Activated T-cell treated with anti-CD3 and anti-CD28 coated beads for 48 hours (primary cell): ENCODE measurements around the gene NHERF2.
A peak's percentile ranks its signal among the peaks of the same experiment; 100 is the strongest.
"Not testable (repeated sequence)": the region's sequence is repeated elsewhere in the genome, so short reads cannot be mapped to it uniquely, and the experiment has no call there.

Source experiments
- DNase-seq: peaks from one replicate; pipeline ENCODE4 v3.0.0-alpha.2; 2020; ENCODE audit warnings: low read depth

NHERF2 gene

DNA sequence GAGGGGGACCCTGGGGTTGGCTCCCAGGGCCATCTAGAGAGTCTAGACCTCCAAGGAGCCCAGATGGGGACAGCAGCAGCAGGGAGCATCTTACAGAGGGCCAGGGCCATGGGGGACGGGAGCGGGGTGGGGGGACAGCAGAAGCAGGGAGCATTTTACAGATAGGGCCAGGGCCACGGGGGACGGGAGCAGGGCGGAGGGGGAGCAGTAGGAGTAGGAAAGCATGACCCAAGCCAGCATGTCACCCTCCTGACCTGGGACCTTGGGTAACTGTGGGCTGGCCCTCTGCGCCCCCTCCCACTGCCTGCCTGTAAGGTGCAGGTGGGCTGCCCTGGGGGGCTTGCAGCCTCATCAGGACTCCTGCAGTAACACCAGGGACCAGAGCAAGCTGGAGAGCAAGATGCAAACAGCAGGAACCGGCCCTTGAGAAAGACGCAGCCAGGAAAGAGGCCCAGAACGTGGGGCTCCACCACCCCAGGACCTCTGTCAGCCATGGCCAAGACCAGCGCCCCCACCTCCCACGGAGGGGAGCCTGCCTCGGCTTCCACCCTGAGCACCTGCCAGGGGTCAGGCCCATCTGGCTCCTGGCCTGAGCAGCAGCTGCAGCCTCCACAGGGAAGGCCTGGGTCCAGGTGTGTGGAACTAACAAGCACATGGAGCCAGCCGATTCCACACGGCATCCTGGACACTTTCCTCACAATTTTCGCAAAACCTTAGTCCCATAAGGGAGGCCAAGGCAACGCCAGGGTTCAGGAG lies 19.4 kb upstream of the NHERF2 start:
- no peak for DNase-seq

DNA sequence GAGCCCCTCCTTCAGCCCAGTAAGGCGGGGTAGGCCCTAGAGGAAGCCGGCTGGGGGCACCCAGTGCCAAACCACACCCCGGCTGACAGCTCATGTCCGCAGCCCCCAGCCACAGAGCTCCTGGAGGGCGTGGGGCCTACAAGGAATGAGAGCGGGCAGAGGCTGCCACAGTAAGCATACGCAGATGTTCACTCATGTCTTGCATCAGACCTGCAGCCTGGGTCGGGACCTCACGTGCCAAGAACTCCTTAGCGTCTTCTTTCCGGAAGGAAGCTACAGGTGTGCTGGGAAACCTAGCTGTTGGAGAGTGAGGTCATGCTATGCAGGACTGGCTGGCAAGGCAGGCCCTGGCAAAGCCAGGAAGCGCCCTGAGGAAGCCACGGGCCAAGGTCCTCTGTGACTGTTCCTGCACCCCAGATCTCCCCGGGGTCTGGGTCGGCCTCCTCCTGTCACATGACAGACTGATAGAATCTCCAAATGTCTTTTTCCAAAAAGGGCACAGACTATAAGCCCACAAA lies 18.6 kb upstream of the NHERF2 start:
- no peak for DNase-seq

DNA sequence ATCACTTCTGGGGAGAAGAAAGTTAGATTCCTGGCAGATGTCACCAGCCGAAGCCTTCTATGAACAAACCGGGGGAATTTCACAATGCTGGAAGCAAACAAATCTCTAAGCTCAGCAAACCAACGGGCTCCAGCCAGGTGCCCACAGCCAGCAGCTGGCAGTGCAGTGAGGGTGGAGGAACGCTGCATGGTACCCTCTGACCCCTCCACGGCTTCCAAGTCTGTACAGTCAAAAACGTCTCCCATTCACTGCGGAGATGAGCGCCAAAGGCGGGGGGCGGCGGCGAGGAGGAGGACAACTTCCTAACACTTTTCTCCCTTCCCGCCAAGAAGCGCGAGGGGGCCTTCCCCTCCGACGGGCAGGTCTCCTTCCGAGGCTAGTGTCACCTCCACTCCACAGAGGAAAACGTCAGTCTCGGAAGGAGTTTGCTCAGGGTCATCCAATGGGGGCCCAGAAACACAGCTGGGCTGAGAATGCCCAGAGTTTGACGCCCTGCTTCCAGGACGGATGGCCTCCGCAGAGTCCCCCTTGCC lies 18.0 kb upstream of the NHERF2 start:
- DNase-seq: peak; percentile 42

DNA sequence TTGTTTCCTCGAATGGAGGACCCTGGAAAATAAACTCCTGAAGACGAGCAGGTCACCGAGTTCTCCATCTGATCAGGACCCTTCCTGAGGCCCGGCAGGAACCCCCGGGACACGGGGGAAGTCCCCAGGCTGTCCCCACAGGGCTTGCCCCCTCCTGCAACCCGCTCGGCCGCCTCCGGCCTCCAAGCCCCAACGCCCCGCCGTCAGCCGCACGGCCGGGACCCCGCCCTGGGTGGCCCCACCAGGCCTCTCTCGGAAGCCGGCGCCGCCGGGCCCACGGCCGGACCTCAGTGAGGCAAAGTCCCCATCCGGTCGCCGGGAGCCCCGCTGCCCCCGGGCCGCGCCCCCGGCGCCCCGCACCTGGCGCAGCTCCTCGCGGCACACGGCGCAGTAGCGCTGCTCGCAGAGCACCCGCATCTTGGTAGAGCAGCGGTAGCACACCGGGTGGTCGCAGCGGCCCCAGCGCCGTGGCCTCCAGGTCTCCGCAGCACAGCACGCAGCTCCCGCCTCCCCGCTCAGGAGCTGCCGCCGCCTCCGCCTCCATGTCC lies 17.5 kb upstream of the NHERF2 start:
- DNase-seq: no peak

DNA sequence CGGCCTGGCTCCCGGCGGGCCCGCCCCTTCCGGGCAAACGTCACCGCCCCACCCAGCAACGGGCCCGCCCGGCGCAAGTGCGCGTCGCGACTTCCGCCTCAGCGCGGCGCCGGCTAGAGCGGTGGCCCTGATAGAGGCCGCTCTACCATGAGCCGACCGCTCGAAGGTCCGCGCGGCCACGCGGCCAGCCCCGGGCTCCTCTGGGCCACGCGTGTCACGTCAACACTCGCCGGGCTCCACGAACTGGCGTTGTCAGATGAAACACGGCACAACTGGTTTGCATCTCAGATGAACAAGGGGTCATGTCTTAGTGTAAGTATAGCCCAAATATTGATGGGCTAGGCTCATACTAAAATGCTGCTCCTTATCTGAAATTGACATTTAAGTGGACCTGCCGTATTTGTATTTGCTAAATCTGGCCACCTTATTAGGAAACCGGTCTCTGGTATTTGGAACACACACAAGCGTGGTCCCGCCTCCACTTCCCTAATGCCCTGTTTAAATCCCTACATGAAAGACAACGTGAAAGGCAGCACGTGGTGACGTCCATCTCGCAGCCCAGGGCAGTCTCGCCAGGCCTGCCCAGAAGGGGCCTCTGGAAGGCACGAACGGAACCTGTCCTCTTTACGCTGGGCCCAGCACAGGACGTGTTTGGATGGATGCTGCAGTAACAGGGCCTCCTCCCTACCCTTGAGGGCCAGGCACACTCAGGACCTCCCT lies 16.8 kb upstream of the NHERF2 start, which contains the start of gene ZNF598:
TSS of gene ZNF598 (minus strand) at position 31 of the 720 bp plus-strand sequence.
- peak; percentile 81 for DNase-seq

DNA sequence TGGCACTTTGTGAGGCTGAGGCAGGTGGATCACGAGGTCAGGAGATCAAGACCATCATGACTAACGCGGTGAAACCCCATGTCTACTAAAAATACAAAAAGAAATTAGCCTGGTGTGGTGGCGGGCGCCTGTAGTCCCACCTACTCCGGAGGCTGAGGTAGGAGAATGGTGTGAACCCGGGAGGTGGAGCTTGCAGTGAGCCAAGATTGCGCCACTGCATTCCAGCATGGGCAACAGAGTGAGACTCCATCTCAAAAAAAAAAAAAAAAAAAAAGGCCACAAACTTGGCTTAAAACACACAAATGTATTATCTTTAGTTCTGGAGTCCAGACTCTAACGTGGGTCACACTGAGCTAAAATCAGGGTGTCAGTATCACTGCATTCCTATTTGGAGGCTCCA lies 15.0 kb upstream of the NHERF2 start:
- not testable (repeated sequence) for DNase-seq

DNA sequence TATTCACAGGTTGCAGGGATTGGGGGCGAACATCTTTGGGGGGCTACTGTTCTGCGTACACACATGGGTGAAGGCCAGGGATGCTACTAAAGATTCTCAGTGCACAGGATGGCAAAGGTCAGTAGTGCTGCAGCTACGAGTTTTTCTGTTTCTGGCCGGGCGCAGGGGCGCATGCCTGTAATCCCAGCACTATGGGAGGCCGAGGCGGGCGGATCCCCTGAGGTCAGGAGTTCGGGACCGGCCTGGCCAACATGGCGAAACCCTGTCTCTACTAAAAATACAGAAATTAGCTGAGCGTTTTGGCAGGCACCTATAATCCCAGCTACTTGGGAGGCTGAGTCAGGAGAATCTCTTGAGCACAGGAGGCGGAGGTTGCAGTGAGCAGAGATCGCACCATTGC lies 13.2 kb upstream of the NHERF2 start:
- DNase-seq: no peak

DNA sequence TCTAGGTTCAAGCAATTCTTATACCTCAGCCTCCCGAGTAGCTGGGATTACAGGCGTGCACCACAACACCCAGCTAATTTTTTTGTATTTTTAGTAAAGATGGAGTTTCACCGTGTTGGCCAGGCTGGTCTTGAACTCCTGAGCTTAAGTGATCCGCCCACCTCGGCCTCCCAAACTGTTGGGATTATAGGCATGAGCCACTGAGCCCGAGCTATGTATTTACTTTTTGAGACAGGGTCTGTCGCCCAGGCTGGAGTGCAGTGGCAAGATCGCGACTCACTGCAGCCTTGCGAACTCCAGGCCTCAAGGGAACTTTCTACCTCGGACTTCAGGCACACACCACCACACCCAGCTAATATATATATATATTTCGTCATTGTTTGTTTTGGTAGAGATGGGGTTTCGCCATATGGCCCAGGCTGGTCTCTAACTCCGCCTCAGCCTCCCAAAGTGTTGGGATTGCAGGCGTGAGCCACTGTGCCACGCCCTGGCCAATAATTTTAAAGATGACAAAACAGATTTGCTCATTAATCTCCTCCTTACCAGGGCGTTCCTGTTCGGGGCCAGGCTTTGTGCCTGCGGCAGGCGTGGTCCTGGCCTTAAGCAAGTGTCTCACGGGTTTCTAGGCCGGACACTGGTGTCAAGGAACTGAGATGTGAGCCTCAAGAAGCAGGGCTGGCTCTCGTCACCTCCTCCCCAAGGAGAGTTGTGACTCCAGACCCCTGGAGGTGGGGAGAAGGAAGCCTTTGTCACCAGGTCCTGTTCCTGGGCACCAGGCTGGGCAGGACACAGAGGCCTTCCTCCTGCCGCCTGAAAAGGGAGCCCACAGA lies 11.4 kb upstream of the NHERF2 start:
- no peak for DNase-seq

DNA sequence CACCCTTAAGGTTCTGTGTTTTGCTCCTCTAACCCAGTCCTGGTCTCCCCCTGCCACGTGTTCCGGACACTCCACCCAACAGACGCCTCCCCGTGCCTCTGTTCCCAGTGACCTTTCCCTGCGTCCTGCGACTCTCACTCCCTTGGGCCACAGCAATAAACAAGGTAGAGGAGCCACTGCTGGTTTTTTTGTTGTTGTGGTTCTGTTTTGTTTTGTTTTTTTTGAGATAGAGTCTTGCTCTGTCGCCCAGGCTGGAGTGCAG lies 10.8 kb upstream of the NHERF2 start:
- no peak for DNase-seq

DNA sequence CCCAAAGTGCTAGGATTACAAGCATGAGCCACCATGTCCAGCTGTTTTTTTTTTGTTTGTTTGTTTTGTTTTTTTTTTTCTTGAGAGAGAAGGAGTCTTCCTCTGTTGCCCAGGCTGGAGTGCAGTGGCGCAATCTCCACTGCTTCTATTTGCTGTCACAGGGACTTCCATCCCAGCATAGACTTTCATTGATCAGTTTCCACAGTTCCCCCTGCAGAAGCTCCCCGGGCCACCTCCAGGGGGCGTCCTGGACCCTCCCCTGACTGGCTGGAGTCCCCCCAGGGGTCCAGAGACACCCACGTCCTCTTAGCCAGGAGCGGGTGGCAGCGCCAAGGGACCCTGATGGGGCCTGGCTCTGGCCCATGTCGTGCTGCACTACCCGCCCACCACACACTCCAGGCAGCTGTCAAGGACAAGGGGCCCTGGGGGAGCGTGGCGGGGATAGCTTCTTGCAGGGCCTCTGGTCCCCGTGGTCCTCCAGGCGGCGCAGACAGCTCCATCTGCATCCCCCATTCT lies 10.2 kb upstream of the NHERF2 start:
- no peak for DNase-seq

DNA sequence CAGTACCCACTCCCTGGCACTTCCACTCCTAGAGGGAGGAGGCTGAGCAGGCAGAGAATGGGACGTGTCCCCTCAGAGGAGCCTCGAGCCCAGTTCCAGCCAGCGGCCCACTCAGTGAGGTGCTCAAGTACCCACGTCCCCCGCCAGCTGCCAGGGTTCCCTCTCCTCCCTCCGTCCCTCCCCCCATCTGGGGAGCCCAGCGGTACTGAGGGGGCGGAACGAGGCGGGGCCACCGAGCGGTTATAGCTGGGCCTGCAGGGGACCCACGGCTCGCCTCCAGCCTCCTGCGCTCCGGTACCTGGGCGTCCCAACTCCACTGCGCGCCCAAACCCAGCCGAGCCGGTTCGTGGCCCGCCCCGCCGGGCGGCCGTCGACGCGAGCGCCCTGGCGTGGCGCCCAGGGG lies 7.2 kb upstream of the NHERF2 start, which contains the start of gene NPW:
TSS of gene NPW (plus strand) at position 268 of the 403 bp plus-strand sequence.
- peak; percentile 33 for DNase-seq

DNA sequence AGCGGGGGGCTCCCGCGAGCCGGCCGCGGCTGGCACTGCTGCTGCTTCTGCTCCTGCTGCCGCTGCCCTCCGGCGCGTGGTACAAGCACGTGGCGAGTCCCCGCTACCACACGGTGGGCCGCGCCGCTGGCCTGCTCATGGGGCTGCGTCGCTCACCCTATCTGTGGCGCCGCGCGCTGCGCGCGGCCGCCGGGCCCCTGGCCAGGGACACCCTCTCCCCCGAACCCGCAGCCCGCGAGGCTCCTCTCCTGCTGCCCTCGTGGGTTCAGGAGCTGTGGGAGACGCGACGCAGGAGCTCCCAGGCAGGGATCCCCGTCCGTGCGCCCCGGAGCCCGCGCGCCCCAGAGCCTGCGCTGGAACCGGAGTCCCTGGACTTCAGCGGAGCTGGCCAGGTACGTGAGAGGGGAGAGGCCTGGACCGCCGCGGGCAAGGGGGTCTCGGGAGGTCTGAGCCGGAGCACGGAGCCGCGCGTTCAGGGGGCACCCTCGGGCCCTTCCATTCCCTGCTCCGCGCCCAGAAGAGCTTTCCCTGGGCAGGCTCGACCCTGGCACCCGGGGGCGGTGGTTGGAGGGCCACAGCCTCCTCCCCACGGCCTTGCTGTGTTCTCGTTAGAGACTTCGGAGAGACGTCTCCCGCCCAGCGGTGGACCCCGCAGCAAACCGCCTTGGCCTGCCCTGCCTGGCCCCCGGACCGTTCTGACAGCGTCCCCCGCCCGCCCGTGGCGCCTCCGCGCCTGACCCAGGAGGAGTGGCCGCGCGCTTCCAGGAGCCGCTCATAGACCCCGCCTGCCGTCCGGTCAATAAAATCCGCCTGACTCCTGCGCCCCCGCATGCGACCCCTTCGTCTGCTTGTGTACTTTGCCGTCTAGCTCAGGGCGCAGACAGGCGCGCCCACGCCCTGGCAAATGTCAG lies 6.5 kb upstream of the NHERF2 start:
- DNase-seq: no peak

DNA sequence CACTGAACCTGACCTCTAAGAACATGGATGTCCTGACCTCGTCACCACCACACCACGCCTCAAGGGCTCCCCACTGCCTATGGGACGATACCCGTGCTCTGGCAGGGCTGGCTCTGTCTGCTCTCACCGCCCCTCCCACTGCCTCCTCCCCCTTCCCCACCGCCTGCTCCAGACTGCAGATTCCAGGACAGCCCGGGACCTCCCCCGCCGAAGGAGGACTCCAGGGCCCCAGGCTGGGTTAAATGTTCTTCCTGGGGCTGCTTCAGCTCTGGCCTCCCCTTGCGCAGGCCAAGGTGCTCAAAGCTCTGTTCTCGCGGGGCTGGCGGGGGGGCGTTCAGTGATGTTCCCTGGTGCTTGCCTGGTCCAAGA lies 4.0 kb upstream of the NHERF2 start:
- peak; percentile 21 for DNase-seq

DNA sequence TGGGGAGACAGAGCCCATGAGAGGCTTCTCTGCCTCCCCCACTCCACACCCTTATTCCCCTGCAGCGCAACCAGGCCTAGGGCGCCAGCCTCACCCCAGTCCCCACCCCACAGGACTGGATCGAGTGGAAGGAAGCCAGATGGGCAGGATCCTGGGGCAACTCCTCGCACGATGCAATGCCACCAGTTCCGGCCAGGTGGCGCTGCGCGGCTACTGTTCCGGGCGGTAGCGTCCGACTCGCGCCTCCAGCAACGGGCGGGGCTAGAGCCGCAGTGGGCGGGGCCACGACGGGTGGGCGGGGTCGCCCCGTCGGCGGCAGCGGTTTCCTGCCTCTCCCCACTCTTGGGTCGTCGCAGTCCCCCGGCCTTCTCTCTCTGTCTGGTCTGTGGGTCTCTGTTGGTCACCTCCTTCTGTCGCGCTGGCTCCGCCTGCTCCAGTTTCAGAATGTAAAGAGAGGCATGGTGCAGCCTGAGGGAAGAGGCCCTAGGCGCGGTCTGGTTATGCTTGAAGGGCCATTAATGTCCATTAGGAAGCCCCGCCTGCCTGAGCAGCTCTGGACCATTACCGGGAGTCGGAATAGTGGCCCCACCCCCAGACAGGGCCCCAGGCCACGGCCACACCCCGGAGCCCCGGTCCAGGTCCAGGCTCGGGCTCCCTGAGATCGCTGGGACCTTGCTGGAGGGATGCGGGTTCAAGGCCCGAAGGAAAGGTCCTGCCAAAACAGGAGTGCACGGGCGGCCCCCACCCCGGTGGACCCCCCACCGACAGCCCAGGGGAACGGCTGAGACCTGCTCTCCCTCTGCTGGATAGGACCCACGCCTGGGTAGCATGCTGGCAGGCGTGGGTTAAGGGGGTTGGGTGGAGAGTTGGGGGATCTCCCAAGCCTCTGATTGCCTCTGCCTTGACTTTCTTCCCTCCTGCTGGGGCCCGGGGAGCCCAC lies 3.3 kb upstream of the NHERF2 start:
- peak; percentile 96 for DNase-seq

DNA sequence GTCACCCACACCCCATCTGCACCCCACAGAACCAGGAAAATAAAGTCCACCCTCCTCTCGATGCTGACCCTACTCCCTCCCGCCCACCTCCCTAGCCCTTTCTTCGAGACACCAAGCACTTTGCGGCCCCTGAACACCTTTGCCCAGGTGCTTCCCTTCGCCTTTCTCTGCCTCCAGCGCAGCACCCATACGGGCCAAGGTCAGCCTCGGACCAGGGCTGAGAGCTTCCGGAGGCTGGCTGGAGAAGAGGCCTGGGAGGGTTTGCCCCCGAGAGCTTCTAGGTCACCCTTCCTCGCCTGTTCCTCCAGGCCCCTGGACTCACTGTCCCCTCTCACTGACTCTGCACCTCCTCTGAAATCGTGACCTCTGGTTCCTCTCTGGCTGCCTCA lies 2.7 kb upstream of the NHERF2 start:
- no peak for DNase-seq

DNA sequence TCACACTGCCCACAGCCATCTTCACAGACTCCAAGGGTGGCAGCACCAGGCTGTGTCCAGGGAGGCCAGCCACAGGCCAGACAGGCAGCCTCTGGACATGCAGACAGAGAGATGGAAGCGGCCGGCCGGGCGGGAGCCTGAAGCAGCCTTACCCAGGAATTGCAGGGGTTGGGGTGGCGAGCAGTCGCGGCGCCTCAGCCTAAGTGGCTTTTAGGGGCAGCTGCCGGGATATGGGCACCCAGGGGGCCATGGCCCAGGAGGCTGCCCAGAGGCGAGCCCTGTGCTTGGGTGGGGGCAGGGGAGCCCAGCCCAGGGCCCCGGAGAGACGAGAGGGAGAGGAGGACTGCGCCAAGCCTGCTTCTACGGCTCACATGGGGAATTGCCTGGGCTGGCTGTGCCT lies 1.5 kb upstream of the NHERF2 start:
- no peak for DNase-seq

DNA sequence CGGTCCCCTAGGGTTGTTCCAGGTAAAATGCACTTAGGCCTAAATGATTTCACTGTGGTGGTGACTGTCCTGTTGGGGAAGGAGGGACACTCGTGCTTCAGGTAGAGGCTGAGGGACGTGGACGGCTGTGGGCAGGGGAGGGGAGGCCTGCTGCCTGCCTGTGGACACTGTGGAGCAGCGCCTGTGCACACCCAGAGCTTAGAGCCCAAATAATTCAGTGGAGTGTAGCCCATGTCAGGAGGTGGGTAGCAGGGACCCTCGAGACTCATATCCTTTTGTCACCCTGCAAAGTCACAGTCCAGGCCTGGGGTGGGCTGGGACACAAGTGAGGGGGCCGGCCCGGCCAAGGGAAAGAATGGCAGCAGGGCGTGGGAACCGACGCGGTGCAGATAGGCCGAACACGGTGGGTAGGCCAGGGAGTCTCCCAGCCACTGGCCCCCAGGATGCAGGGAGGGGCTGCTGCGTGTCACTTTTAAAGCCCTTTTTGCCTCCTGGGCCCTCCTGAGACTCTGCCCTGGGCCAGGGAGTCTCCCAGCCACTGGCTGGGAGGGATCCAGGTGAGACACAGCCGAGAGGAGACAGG lies 733 bp upstream of the NHERF2 start:
- DNase-seq: no peak

DNA sequence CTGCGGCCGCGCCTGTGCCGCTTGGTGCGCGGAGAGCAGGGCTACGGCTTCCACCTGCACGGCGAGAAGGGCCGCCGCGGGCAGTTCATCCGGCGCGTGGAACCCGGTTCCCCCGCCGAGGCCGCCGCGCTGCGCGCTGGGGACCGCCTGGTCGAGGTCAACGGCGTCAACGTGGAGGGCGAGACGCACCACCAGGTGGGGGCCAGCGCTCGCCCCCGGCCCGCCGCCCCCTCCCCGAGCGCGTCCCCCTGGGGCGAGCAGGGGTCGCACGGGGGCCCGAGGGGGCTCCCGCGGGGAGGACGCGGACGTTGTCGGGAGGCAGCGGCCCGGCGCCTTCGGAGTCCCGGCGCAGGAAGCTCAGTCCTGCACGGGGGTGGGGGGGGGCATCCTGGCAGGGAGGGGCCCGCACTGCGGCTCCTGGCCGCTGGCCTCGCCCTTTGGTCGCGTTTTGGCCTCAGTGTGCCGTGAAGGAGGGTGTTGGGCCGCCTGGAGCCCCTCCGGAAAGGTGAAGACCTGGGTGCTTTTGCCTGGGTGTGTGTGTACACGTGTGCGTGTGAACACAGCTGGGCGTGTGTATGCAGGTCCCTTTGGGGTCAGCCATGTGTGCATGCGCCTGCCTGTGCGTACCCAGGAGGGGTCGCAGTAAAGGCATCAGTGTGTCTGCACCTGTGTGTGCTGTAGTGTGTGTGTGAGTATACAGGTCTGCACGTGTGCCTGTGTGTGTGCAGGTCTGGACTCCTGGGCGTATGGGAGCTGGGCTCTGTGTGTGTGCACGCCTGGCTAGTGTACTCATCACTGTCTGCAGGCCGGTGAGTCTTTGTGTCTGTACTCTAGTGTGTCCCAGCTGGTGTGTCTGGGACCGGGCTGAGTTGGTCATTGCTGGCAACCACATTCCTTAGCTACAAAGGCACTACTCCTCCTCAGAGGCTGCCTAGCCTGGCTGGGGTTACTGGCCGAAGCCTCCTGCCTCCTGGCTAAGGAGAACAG lies 615 bp downstream of the NHERF2 start:
- no peak for DNase-seq
